Pulmonary artery endothelial cell (primary cell): ENCODE results near the gene TSHZ2. TPM values are rescaled to one million over a fixed set of nuclear protein-coding genes. Genes with fewer than 3 reads are reported as not detected.

Experiments
- DNase-seq: peaks from one replicate; pipeline ENCODE4 v3.0.0-alpha.2; 2011; ENCODE audit warnings: low read depth, low spot score
- total RNA-seq: library from RNA; depleted of rRNA; stranded (reverse); fragments of >200 nt; gene quantifications from 2 replicates; pipeline ENCODE4 v1.2.3, GENCODE V29; 2014

TSHZ2 gene
- total RNA-seq, 1 donor from 2014 or later: not detected

DNA sequence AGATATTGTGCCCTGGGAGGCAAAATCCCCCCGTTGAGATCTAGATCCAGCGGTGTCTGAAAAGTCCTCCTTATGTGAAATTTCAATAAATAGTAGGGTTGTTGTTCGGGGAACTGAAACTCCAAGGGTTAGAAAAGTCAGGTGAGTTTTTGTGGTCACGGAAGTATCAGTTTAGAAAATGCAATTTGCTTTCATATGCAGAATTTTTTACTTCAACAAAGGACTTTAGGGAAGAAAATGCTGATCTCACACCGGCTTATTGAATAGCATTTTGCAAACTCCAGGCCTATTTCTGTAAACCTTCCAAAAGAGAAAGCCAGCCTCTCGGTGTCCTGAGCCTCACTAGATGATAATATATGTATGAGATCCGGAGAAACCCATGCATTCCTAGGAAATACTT lies 254.7 kb downstream of the TSHZ2 start:
- no peak for DNase-seq

DNA sequence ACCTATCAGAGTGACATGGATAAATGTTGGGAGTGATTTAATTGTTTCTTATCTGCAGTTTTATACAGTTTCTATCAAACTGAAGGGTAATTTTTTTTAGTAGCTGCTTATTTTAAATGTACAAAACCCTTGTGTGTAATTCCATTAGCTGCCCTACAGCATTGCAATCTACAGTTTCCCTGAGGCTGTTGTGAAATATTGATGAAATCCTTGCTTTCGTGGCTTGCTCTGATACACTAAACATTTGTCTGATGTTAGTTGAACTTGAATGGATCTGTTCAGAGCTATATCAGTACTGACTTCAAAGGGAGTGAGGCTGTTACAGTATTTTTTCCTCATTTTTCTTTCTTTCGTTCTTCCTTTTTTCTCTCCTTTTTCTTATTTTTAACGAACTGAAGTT lies 255.4 kb downstream of the TSHZ2 start:
- DNase-seq: no peak

DNA sequence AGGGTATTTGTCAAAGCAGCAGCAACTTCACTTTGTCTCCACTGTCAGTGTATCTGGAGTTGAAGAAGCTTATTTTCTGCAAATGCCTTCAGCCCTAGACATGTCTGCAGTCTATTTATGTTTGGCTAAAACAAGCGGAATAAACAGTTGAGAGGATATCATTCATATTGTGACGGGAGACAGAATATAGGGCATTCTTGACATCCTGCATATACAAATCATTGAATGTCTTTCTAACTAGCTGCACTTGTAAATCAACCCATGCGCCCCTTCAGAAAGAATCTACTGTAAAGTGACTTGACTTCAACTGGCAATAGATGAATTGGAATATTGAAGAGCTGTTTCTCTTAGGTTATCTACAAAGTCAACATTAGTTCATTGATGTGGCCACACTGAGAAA lies 258.9 kb downstream of the TSHZ2 start:
- DNase-seq: no peak

DNA sequence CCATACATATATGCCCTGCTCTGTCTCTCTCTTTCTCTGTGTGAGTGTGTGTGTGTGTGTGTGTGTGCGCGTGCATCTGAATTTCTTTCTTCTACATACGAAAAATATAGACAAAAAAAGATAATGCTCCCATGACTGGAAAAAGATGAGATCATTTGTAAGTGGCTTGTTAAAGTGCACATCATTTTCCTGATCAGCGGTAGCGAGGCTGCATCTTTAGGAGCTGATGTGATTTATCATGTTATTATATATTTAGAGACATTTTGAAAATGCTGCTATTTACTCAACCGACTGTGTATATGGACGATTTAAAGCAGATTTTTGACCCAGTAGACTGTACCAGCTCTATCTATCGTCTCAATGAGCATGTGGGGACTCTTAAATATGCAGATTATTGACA lies 265.3 kb downstream of the TSHZ2 start:
- DNase-seq: no peak

DNA sequence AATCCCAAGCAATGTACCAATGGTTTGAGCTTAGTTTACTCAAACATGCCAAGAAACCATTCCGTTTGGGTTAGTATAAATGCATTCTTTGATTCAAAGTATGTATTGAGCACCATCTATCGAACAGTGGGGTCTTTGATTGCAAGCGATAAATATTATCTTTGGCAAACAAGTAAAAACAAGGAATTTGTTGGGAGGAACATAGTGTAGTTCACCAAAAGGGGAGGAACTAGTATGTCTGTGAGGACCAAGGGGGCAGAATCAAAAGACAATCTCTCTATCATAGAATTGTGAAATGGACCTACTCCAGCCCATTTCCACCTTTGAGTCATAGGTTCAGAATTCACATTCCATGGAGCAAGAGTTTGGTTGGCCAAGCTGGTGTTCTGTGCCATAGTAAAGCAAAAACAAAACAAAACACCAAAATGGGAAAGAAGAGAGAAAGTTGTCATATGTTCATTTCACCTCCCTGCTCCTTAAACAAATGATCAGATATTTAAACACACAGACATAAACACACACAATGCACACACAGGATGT lies 266.0 kb downstream of the TSHZ2 start:
- no peak for DNase-seq

DNA sequence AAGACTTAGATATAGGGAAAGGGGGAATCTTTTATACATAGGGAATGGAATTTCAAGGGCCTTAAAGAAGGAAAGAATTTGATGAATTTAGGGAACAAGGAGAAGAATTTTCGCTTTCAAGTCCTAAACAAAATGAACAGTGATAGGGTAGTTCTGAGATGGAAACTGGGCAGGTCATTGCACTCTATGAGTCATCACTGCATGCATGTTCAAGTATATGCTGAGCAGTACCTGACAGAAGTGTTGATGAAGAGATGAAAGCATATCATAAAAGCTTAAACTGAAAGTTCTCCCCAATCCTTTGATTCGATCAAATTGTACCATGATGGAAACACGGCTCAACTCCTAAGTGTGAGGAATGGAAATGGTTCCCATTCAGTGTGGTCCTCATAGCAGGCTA lies 271.0 kb downstream of the TSHZ2 start:
- no peak for DNase-seq

DNA sequence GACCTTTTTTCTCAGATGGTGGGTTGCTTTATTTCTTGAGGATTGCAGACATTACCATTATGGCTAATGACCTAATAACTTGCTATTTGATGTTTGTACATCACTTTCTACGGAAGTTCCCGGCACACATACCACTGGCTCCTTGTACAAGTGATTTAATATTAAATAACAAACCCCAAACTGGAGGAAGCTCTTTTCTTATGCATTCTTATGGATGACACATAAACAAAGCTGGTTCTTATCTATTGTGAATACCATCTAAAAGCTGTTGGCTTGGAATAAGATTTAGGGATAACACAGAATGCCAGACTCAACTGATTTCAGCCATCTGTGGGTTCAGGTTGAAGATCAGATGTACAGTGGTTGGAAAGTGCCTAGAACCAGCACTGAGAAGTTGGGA lies 272.6 kb downstream of the TSHZ2 start:
- DNase-seq: no peak

DNA sequence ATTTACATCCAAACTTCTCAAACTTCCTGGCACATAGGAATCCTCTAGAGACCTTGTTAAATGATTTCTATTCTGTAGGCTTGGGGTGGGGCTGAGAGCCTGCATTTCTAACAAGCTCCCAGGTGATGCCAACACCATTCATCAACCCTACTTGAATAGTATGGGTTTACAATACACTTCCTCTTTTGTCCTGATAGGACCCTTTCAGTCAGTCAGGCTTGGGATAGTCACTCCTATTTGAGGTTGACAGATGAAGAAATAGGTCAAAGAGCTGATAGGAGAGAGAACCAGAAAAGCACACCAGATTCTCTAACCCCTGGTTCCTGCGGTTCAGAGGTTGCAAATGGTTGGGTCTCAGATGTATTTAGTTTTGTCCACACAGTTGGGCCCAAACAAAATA lies 273.4 kb downstream of the TSHZ2 start:
- DNase-seq: no peak

DNA sequence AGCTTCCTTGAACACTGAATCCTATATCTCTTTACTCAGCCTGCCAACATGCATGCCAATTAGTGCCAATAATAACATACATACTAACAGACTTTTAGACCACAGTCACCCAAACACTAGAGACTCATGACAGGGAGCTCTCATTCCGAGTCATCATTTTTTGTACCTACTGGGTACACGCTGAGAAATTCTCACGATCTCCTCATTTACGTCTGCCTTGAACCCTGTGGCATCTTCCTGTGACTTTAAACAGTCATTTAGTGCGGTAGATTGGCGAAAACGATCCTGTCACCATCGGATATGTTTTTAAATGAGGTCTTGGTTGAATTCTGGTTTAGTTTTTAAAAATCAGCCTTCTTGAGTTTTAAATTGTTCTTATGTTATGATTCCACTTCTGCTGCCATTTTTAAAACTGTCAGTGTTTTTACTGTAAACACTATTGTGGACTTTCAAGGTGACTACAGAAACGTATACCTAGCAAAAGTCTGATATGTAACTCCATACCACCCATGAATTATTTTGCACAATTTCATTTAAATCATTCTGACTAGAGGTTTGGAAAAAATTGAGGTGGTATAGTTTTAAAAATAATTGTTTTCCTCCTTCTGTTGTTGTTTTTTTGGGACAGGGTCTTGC lies 275.4 kb downstream of the TSHZ2 start:
- no peak for DNase-seq

DNA sequence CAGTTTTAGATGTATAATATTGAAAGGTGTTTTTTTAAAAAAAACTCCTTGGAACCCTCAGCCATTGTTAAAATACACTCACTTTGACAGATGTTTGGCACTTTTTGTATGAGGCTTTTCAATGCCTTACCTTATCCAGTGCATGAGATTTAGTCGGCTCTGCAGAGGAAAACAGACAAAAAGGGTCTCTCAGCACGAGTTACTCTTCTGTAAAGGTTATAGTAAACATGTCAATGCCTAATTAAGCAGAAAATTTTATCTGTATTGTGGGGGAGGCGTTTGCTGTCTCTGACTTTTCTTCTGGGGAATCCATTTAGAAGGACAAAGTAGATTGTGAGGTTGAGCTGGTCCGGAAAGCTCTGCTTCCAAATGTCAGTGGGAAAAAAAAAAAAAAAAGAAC lies 278.3 kb downstream of the TSHZ2 start:
- DNase-seq: no peak

DNA sequence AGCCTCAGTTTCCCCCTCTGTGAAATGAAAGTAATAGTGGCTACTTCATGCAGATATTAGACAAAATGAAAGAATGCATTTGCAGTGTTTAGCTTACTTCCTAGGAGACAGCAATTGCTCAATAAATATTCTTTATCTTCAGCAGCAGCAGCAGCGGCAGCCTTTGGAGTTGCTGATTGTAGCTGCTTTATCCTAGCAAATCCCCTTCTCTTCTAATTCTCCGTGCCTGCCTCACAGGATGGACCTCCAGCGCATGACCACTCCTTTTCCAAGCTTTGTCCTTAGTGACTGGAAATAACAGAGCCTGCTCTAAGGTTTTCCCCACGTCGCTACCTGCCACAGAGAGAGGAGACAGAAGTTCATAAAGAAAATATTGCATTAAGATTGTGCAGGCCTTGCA lies 279.8 kb downstream of the TSHZ2 start:
- no peak for DNase-seq

DNA sequence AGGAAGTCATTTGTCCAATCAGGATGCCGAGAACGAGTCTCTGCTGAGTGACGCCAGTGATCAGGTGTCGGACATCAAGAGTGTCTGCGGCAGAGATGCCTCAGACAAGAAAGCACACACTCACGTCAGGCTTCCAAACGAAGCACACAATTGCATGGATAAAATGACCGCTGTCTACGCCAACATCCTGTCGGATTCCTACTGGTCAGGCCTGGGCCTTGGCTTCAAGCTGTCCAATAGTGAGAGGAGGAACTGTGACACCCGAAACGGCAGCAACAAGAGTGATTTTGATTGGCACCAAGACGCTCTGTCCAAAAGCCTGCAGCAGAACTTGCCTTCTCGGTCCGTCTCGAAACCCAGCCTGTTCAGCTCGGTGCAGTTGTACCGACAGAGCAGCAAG lies 281.5 kb downstream of the TSHZ2 start:
- no peak for DNase-seq

DNA sequence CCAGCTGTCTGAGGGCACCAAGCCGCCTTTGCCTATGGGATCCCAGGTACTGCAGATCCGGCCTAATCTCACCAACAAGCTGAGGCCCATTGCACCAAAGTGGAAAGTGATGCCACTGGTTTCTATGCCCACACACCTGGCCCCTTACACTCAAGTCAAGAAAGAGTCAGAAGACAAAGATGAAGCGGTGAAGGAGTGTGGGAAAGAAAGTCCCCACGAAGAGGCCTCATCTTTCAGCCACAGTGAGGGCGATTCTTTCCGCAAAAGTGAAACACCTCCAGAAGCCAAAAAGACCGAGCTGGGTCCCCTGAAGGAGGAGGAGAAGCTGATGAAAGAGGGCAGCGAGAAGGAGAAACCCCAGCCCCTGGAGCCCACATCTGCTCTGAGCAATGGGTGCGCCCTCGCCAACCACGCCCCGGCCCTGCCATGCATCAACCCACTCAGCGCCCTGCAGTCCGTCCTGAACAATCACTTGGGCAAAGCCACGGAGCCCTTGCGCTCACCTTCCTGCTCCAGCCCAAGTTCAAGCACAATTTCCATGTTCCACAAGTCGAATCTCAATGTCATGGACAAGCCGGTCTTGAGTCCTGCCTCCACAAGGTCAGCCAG lies 283.0 kb downstream of the TSHZ2 start:
- no peak for DNase-seq

DNA sequence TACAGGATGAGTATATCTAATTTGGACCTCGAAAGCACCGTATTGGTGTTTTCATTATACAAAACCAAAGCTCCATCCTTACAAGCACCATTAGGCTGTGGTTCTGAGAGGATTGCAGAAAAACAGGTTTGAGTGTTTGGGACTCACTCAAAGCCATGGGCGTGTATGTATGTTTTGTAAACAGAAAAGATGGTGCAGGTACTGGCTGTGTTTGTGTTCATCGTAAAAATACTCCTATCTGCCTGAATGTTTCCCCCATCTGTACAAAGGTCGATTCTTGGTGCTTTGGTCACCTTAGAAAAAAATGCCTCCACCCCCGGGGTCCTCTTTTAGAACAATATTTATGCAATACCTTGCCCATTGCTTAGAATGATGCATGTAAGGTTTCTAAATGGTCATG lies 286.6 kb downstream of the TSHZ2 start:
- DNase-seq: no peak

DNA sequence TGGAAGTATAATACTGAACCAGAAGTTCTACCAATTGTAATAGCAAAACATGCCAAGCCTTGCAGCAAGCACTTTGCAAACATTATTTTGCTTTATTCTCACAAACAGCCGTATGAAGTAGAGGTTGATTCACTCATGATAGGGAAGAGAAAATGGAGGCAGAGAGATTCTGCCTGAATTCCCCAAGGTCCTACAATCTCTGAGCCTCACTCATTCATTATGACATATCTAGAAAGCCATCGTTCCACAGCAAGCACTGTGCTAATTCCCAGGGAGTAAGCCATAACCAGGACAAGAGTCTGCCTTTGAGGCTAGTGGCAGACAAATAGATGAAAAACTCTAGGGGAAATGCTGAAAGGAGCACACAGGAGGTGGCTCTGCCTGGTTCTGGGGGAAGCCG lies 288.0 kb downstream of the TSHZ2 start:
- no peak for DNase-seq

DNA sequence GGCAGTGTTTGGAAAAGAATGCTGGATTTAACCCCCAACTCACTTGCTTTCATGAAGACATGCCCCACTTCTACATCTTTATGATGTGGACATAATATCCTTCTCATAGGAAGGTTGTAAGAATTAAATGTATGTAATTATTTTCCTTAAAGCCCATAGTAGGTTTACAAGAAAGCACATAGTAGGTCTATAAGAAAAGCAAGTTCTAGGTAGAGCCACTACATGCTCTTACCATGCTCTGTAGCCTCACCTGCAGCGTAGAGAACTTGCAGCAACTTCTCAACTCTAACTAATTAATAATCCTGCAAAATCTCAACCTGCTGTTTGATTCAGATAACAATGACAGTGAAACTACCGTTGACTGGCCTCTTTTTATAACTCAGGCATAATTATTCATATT lies 288.4 kb downstream of the TSHZ2 start:
- DNase-seq: no peak

DNA sequence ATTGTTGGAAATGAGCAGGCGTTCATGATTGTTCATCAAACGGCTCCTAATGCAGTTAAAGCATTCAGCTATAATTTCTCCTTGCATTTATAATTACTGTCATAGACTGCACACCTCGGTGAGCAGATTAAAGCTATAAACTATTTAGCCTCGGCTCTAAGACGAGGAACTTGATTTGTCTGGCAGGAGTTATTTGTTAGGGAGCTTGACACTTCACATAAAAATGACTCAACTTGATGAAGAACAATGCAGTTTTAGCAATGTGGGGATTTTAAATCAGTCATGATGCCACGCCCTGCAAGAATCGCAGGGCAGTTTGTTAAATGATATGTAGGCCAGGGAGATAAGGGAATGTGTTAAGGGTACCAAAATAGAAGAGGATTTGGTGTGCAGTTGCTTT lies 290.2 kb downstream of the TSHZ2 start:
- no peak for DNase-seq

DNA sequence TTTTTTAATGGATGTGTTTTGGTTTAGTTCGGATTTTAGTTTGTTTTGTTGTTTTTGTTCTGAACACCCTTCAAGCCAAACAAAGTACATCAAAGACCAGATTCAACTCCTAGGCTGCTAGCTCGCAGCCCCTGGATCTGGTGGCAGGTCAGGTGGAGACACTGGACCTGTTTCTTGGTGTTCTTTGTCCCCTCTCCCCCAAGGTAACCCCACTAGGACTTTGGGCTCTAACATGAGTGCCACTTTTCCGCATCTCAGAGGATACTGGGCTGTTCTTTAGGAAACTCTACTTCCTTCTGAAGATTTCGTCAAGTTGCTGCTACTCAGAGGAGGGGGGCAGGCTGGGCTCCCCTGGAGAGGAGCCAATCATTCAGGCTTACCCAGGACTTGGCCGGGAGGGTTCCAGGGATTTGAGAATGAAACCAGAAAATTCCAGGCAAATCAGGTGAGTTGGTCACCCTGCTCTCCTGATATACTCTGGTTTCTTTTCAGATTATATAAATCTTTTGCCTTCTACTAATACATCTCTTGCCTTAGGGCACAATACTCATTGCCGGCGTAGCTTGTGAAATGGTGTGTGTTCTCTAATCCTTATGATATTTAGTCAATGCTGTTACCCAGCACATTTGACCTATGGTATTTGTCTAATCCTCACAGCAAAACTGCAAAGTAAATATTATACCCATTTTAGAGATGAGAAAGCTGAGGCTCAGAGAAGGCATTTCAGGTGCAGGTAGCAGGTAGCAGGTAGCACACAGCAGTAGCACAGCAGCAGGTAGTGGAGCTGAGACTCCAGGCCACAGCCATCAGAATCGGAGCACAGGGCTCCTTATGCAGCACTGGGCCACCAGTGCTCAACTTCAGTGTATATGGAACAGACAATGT lies 291.6 kb downstream of the TSHZ2 start:
- DNase-seq: no peak

DNA sequence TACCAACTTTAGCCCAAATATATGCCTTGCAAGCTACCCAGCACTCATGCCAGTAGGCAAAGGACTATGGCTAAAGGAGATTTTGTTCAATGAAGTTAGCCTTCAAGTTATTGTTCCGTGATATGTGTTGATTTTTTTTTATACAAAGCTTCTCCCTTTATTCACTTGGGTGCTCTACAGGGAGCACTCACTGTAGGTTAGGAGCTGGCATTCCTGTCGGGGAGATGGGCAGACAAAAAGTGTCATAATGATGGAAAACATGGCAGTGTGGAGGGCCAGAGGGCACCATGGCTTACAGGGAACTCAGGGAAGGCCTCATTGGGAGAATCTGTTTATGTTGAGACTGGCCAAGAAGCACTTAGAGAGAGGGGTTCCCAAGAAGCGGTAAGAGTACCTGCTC lies 292.4 kb downstream of the TSHZ2 start:
- no peak for DNase-seq

DNA sequence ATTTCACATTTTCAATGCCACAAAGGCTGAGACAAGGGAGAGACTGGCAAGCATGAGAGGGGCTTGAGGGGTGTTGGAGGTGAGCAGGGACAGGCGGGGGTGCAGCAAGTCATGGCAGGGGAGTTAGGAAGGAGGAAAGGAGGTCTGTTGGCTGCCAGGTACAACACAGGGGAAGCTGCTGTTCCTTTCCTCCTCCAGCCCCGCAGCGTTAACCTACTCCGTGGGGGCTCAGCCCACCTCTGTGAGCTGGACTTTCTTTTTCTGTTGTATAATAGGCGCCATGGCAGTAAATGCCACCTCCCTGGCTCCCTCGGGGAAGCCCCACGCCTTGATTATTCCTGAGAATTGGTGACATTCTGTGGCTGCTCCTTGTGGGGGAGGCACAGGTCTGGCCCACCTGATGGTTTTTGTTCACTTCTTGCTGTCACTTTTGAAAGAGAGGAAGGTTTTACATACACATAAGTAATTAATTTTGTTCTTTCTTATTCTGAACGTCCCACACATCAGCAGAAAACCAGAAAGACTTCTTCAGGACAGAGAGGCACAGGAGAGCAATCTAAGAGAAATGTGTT lies 293.2 kb downstream of the TSHZ2 start:
- DNase-seq: no peak

DNA sequence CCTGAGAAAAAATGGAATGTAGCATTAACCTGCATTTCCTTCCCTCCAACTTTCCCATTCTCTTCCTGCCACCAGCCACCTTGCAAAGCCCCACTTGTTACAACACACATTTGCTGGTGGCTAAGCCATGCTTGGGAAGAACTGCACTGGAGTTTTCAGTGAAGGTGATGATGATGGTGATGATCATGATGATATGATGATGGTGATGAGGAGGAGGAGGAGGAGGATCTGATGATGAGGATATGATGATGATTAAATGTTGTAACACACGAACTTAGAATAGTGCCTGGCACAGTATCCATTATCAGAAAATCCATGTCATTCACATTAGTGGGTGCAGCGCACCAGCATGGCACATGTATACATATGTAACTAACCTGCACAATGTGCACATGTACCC lies 297.2 kb downstream of the TSHZ2 start:
- no peak for DNase-seq

DNA sequence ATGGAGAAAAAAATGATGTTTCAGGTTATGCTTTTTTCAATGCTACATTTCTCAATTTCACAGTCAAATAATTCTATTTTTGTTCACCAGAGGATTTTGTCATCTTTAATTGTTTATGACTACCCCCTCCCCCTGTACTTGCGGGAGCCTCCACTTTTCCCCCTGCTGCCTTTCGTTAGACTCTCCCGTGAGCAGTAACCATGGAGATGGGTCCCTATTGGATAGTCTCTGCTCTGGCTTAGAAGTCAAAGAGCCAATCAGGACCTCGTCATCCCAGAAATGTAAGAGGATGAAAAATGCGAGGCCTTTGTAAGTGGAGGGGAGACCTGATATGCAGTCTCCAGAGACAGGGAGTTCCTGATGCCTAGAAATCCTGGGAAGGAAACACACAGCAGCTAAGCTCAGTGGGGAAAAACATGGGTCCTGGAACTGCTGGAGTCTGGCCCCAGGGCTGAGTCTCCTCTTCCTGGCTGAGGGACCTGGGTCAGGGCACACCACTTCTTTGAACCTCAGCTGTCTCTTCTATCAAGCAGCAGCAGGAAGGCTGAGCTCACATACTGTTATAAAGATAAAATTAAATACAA lies 298.7 kb downstream of the TSHZ2 start:
- no peak for DNase-seq
